ENCODE data around the gene AAK1. TPM values are rescaled to one million over a fixed set of nuclear protein-coding genes. Genes with fewer than 3 reads are reported as not detected.

Gene AAK1
- polyA plus RNA-seq, 1 donor from 2014 or later, result 26.7 TPM

GRCh38 chr2:69567909-69568300 is 75.6 kb downstream of the AAK1 start:
- no peak for TF ChIP-seq EP300 (conservative IDR thresholded peaks at IDR 0.05; ENCODE audit: poor library complexity, severe bottlenecking)
- no peak for TF ChIP-seq RAD21 (conservative IDR thresholded peaks at IDR 0.05)
- no peak for TF ChIP-seq EZH2 (IDR thresholded peaks at IDR 0.05; ENCODE audit: borderline replicate concordance, insufficient read depth, low read length, poor library complexity, severe bottlenecking)
- no peak for TF ChIP-seq CTCF (IDR thresholded peaks at IDR 0.05; ENCODE audit: poor library complexity, severe bottlenecking)
- no peak for TF ChIP-seq POLR2AphosphoS5 (IDR thresholded peaks at IDR 0.05)
- no peak for TF ChIP-seq SMC3 (conservative IDR thresholded peaks at IDR 0.05; ENCODE audit: poor library complexity)
- no peak for TF ChIP-seq MXI1 (conservative IDR thresholded peaks at IDR 0.05; ENCODE audit: poor library complexity, severe bottlenecking)
- no peak for TF ChIP-seq REST (IDR thresholded peaks at IDR 0.05; ENCODE audit: borderline replicate concordance)
- TF ChIP-seq TAF1 (IDR thresholded peaks at IDR 0.05; ENCODE audit: low read depth), result no peak
- Histone ChIP-seq H3K4me2 (ENCODE audit: low read length) (no peak overlapping the region), H2AFZ (ENCODE audit: low read depth, low read length) (no peak overlapping the region), H3K36me3 (ENCODE audit: insufficient read depth, low read length) (no peaks in the 10 kb centered on the region), H3K4me3 (ENCODE audit: low read length) (no peak overlapping the region), H3K27ac (ENCODE audit: low read length) (no peak overlapping the region), H3K9me2 (ENCODE audit: insufficient read depth, low read length) (no peaks in the 10 kb centered on the region), H4K20me1 (ENCODE audit: insufficient read depth) (no peaks in the 10 kb centered on the region), H3K27me3 (ENCODE audit: insufficient read depth, low read depth, low read length) (no peaks in the 10 kb centered on the region), H3K9ac (ENCODE audit: low read length) (no peak overlapping the region), H3F3A (ENCODE audit: insufficient read depth, low read length, poor library complexity, severe bottlenecking) (no peaks in the 10 kb centered on the region), H3K9me3 (ENCODE audit: low read length) (no peaks in the 10 kb centered on the region), H3K79me2 (replicated peaks; ENCODE audit: insufficient read depth, low read length) (peaks cover 3% of the 10 kb centered on the region)

- Histone ChIP-seq H3K9ac (ENCODE audit: low read length) (no peak overlapping the region), H3K9me2 (ENCODE audit: insufficient read depth, low read length) (no peaks in the 10 kb centered on the region), H3K27me3 (ENCODE audit: insufficient read depth, low read depth, low read length) (no peaks in the 10 kb centered on the region), H4K20me1 (ENCODE audit: insufficient read depth) (no peaks in the 10 kb centered on the region), H3K9me3 (ENCODE audit: low read length) (no peaks in the 10 kb centered on the region), H3K4me2 (ENCODE audit: low read length) (no peak overlapping the region), H3F3A (ENCODE audit: insufficient read depth, low read length, poor library complexity, severe bottlenecking) (no peaks in the 10 kb centered on the region), H3K79me2 (replicated peaks; ENCODE audit: insufficient read depth, low read length) (peaks cover 3% of the 10 kb centered on the region), H2AFZ (ENCODE audit: low read depth, low read length) (no peak overlapping the region), H3K4me3 (ENCODE audit: low read length) (no peak overlapping the region), H3K27ac (ENCODE audit: low read length) (no peak overlapping the region), H3K36me3 (ENCODE audit: insufficient read depth, low read length) (no peaks in the 10 kb centered on the region)
- TF ChIP-seq POLR2AphosphoS5 (IDR thresholded peaks at IDR 0.05), result no peak
- TF ChIP-seq EZH2 (IDR thresholded peaks at IDR 0.05; ENCODE audit: borderline replicate concordance, insufficient read depth, low read length, poor library complexity, severe bottlenecking), result no peak
- no peak for TF ChIP-seq REST (IDR thresholded peaks at IDR 0.05; ENCODE audit: borderline replicate concordance)
- no peak for TF ChIP-seq SMC3 (conservative IDR thresholded peaks at IDR 0.05; ENCODE audit: poor library complexity)
- TF ChIP-seq MXI1 (conservative IDR thresholded peaks at IDR 0.05; ENCODE audit: poor library complexity, severe bottlenecking), result no peak
- no peak for TF ChIP-seq RAD21 (conservative IDR thresholded peaks at IDR 0.05)
- TF ChIP-seq TAF1 (IDR thresholded peaks at IDR 0.05; ENCODE audit: low read depth), result no peak
- no peak for TF ChIP-seq CTCF (IDR thresholded peaks at IDR 0.05; ENCODE audit: poor library complexity, severe bottlenecking)
- TF ChIP-seq EP300 (conservative IDR thresholded peaks at IDR 0.05; ENCODE audit: poor library complexity, severe bottlenecking), result no peak
Measured at GRCh38 chr2:69567157-69567908, 76.2 kb downstream of the AAK1 start.

All from neural cell (in vitro differentiated cells).